WERI-Rb-1 (cell line): Measurements from ENCODE around the gene HIRA.

Source experiments
- DNase-seq: peaks from one replicate; pipeline ENCODE4 v3.0.0-alpha.2; 2020
- H3K27ac ChIP-seq: fragments of 250-450 bp; sonication (Bioruptor Pico); 2 replicates; pipeline ENCODE4 v1.5.1; 2020; ENCODE audit warnings: mild to moderate bottlenecking, moderate library complexity
- H3K27me3 ChIP-seq: fragments of 250-450 bp; sonication (Bioruptor Pico); 2 replicates; pipeline ENCODE4 v1.5.1; 2021; ENCODE audit warnings: mild to moderate bottlenecking, low read depth, moderate library complexity; ENCODE audit not compliant: insufficient read depth, severe bottlenecking
- H3K36me3 ChIP-seq: fragments of 250-450 bp; sonication (Bioruptor Pico); 2 replicates; pipeline ENCODE4 v1.5.1; 2020; ENCODE audit warnings: mild to moderate bottlenecking, moderate library complexity
- H3K4me3 ChIP-seq: 2 replicates; pipeline ENCODE4 v1.5.1; 2011; ENCODE audit warnings: low read depth, mild to moderate bottlenecking, control low read depth, low read length
- H3K9me3 ChIP-seq: fragments of 250-450 bp; sonication (Bioruptor Pico); 2 replicates; pipeline ENCODE4 v1.5.1; 2021; ENCODE audit warnings: mild to moderate bottlenecking, moderate library complexity; ENCODE audit not compliant: severe bottlenecking
- TF ChIP-seq, protein P1 (sequence below): IDR thresholded peaks from 2 replicates; pipeline ENCODE4 v1.5.1; 2011; ENCODE audit warnings: low read depth, mild to moderate bottlenecking, control low read depth, inconsistent platforms, low read length

Gene HIRA

DNA sequence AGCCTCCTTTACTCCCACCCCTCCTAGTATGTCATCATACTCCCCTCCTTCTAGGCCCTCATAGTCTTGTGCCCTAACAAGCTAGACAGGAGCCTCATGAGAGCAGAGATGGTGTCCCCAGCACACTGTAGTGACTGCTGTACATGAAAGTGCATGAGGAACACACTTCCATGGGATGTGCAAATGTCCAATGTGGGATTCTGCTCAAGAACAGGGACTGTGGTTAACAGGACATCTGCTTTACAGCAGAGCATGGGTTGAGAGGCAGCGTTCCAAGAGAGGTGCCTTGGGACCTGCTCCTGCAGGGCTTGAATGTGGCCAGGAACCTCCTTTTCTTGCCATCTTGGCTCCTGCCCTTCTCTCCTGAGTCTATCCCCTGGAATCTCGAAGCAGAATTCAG lies 45.3 kb downstream of the HIRA start:
- Histone ChIP-seq H3K27me3 (no peaks in the 10 kb centered on the region), H3K4me3 (no peak overlapping the region), H3K36me3 (peaks cover 64% of the 10 kb centered on the region), H3K27ac (no peak overlapping the region), H3K9me3 (no peaks in the 10 kb centered on the region)
- TF ChIP-seq, protein P1, sequence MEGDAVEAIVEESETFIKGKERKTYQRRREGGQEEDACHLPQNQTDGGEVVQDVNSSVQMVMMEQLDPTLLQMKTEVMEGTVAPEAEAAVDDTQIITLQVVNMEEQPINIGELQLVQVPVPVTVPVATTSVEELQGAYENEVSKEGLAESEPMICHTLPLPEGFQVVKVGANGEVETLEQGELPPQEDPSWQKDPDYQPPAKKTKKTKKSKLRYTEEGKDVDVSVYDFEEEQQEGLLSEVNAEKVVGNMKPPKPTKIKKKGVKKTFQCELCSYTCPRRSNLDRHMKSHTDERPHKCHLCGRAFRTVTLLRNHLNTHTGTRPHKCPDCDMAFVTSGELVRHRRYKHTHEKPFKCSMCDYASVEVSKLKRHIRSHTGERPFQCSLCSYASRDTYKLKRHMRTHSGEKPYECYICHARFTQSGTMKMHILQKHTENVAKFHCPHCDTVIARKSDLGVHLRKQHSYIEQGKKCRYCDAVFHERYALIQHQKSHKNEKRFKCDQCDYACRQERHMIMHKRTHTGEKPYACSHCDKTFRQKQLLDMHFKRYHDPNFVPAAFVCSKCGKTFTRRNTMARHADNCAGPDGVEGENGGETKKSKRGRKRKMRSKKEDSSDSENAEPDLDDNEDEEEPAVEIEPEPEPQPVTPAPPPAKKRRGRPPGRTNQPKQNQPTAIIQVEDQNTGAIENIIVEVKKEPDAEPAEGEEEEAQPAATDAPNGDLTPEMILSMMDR: no peak
- DNase-seq: no peak

DNA sequence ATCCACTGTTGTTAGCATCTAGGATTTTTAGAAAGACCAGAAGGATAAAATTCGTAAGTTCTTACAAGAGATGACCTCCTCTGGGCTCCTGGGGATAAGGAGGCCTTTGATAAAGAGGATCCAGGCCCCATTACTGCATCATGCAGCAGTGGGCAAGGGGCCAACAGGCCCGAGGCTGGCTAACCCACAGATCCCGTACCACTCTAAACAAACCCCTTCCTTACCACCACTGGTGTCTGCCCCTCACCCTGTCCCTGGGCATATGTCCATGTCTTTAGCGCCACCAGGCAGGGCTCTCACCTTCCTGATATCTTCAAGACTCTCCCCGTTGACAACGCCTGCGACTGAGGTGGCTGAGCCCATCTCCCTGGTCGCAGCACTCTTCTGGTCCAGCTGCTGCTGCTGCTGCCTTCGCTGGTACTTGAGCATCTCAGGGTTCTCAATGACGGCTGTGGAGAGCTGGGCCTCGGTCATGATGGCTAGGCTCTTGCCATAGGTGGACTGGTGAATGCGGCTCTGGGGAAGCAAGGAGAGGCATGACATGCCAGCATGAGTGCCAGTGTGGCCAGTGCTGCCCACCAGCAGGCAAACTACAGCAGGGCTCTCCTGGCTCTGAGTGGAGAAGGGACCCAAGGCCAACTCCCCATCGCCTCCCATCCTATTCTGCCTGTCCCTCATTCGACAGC lies 46.2 kb downstream of the HIRA start:
- TF ChIP-seq, protein P1: no peak
- DNase-seq: no peak
- Histone ChIP-seq H3K27ac (no peak overlapping the region), H3K27me3 (no peaks in the 10 kb centered on the region), H3K36me3 (peaks cover 67% of the 10 kb centered on the region), H3K9me3 (no peaks in the 10 kb centered on the region), H3K4me3 (no peak overlapping the region)

DNA sequence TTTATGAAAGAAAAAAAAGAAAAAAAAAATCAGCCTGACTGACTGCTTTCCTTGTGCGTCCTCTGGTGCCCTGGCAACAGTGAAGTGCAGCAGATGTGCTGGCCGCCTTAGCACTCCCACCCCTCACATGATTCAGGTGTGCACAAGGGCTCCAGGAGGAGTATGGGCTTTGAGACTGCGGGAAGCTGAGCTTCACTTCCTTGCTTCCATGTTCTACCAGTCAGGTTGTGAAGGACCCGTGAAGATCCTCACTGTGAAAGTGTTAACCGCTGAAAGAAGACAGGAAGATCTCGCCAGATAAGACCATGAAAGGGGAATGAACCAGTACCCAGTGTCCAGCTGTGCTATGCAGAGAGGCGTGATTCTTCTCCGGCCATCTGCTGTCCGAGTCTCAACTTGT lies 48.2 kb downstream of the HIRA start:
- H3K4me3 ChIP-seq: no peak overlapping the region
- TF ChIP-seq, protein P1: no peak
- H3K9me3 ChIP-seq: no peaks in the 10 kb centered on the region
- no peaks in the 10 kb centered on the region for H3K27me3 ChIP-seq
- H3K36me3 ChIP-seq: peaks cover 67% of the 10 kb centered on the region
- DNase-seq: no peak
- no peak overlapping the region for H3K27ac ChIP-seq

DNA sequence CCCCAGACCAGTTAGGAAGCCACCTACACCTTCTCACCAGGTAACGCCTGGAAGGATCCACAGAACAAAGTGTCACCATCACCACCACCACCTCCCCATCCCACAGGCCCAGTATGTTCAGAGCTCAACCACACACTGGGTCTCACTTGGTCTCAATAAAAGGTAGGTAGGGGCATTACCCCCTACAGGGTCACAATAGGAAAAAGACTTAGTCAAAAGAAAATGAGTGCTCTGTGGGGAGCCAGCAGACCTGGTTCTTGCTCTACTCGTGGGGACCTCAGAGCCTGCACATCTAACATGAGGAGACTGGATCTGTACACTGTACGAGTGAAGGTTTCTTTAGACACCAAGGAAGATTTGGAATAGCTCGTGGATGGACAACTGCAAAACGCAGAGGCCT lies 49.3 kb downstream of the HIRA start:
- H3K27me3 ChIP-seq: no peaks in the 10 kb centered on the region
- no peak for DNase-seq
- peaks cover 70% of the 10 kb centered on the region for H3K36me3 ChIP-seq
- H3K4me3 ChIP-seq: no peak overlapping the region
- TF ChIP-seq, protein P1: no peak
- H3K27ac ChIP-seq: no peak overlapping the region
- no peaks in the 10 kb centered on the region for H3K9me3 ChIP-seq

DNA sequence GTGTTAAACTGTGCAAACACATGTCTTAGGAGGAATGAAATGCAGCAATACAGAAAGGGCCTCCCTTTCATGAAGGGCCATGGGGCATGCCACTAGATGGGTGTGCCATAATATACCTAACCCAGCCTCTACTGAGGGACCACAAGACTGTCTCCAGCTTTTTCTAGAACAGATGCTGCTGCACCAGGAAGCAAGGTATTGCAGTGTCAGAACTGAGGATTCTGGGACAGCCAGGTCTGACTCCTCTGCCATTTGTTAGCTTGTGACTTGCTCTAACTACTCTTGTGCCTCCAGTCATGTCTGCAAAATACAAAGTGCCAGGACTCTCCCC lies 53.2 kb downstream of the HIRA start:
- Histone ChIP-seq H3K27ac (no peak overlapping the region), H3K27me3 (no peaks in the 10 kb centered on the region), H3K36me3 (peaks cover 73% of the 10 kb centered on the region), H3K9me3 (no peaks in the 10 kb centered on the region), H3K4me3 (no peak overlapping the region)
- DNase-seq: no peak
- TF ChIP-seq, protein P1: no peak
